Umbilical cord (tissue), 2 donors: ENCODE data around the gene MED13L. TPM values are rescaled to one million over a fixed set of nuclear protein-coding genes. Genes with fewer than 3 reads are reported as not detected.
"Not testable (repeated sequence)": the region's sequence is repeated elsewhere in the genome, so short reads cannot be mapped to it uniquely, and the experiment has no call there.

ENCODE experiments used
- DNase-seq: peaks from one replicate; pipeline ENCODE4 v3.0.0-alpha.2; 2015; ENCODE audit warnings: low spot score
- total RNA-seq: library from RNA; depleted of rRNA; stranded (reverse); fragments of >200 nt; gene quantifications from one replicate; pipeline ENCODE4 v1.2.3, GENCODE V29; 2014; ENCODE audit warnings: low replicate concordance; ENCODE audit not compliant: insufficient read depth

MED13L gene
- total RNA-seq, 1 donor from 2014 or later = 285 TPM

DNA sequence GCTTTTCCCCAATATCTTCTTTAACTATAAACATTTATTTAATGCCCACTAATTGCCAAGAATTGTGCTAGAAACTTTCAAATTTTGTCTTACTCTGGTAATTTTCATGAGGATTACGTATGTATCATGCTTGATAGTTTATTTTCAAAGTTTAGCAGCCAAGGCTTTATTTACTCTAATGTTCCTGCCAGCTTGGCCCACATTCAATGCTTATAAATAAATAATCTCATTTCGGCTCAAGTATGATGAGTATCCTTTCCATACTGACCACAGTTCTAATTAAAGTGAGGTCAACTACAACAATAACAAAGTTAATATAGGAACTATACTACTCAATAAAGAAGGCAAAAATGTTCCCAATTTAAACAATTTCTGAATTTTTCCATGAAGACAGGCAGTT is 259.2 kb downstream of the MED13L start:
- DNase-seq = no peak

DNA sequence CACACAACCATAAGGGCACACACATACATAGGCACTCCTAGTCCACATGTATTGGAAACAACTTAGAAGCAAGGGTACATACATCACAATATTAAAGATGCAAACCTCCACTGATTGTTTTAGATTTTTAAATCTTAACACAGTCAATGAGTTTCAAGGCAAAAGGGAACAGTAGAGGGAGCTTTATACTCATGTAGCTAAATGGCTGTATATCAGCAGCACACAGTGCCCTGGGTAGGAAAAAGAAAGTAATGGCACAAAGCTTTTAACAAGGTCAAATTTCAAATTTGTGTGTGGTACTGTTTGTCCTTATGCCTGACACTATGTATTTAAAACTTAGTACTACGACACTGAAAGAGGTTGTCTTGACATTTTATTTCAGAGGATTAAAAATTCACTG is 262.0 kb downstream of the MED13L start:
- DNase-seq = peak; percentile 72

GRCh38 chr12:116012757-116013156 is 264.7 kb downstream of the MED13L start:
- DNase-seq = no peak

- DNase-seq = no peak
These were observed 266.3 kb downstream of the MED13L start for GRCh38 chr12:116011217-116011616.

DNA sequence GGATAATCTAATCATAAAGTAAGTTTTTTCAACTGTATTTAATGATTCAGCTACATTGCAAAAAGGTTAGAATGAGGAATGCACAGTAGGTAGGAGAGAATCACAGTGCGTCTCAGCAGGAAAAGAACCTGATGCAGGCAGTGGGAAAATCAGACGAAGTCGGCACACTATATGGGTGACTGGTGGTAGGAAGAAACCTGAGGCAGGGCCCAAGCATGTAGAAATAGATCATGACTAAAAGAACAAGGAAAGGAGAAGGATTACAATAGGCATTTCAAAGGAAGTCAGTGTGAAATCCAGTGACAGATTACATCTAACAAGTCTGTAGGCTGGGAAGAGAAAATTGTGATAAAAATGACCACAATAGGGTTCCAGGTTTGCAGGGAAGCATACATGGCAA is 267.0 kb downstream of the MED13L start:
- DNase-seq = no peak

DNA sequence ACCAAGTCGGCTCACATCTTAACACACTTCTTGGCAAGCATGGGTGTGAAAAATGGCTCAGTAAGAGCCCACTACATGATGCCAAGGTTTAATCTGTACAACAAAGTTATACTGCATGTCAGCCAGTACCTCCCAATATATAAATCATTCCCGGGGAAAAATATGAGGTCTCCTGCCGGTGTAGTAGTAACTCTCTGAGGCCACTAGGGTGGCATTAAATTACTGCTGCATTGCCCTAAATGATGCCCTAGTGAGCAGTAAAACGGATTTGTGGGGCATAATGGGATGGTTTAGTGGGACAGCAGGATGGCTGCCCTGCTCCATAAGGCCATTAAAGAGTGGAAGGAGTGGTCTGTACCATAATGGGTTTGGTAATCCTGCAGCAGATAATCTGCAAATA is 267.7 kb downstream of the MED13L start:
- DNase-seq = no peak

GRCh38 chr12:116006141-116006540 is 271.4 kb downstream of the MED13L start:
- no peak for DNase-seq

DNA sequence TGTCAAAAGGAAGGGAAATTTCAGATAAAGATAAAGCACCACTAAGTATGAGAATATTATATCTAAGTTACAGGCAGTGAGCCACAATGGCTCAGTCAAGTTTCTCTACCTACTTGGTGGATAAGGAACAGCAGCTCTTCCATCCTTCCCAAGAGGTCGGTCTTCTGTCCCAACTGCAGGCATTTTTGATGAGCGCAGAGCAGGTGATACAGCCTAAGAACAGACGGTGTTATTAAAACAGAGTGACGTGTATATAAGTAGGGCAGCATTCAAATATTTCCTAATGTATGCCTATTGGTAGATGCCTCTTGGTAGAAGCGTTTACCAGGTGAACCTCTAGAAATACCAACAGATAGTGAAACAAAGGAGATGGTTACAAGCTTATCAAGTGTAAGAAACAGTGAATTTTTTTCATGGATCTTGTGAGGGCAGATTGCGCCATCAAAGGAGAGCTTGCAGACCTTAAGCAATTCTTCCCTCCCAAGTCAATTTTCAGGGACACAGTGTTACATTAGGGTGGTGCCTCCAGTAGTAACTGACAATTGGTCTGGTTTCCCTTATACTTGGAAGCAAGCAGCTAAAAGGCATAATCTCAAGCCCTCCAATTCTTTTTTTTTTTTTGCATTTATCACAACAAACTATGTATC is 274.5 kb downstream of the MED13L start:
- DNase-seq = no peak

DNA sequence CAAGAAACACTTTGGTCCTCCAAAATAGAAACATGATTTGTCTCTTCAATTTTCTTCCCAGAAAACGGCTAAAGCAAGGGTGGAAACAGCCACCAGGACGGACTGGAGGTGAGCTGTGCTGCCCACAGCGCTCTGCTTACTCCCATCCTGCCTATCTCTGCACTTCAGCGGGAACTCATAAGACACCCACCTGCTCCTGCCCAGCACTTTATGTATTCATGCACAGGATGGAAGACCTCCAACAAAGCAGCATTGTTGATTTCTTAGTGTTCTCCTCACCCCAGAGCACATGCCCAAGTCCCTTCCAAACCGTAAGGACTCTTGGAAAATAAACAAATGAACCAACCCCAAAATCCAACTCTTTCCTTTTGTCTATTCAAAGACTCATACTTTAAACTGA is 277.2 kb downstream of the MED13L start:
- no peak for DNase-seq

GRCh38 chr12:115999582-115999981 is 277.9 kb downstream of the MED13L start:
- no peak for DNase-seq

DNA sequence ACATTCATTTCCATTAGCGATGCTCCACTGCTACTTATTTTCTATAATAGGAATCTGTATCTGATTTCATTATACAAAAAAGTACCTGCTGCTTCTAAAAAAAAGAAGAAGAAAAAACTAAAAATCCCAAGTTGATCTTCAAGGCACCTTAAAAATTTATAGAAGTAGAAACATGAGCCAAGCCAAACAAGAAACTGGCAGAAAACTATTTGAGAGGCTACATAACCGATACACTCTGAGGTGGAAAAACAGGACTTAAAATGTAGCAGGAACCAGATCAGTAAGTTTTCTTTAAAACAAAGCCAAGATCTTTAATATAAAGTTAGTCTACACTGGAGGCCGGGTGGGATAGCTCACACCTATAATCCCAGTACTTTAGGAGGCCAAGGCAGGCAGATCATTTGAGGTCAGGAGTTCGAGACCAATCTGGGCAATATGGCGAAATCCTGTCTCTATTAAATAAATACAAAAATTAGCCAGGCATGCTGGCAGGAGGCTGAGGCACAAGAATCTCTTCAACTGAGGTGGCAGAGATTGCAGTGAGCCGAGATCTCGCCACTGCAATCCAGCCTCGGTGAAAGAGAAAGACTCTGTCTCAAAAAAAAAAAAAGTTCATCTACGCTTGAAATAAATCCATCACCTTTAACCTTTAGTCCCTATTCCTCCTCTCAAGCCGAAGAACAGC is 278.6 kb downstream of the MED13L start:
- DNase-seq = peak; percentile 19

GRCh38 chr12:115998119-115998633 is 279.3 kb downstream of the MED13L start:
- DNase-seq = peak; percentile 51

DNA sequence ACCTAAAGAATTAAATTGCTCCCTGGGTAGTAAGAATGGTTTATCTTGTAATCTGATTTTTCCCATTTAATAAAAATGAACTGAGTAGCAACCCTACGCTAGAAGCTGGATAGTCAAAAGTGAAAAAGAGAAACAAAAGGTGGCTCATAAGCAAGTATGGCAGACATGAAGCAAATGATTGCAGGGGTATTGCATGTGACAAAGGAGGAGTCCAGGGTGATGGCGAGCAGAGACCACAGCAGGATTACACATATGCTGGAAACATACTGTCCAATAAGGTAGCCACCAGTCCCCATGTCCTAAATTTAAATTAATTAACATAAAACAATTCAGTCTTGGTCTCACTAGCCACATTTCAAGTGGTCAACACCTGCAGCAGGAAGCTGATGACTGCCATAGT is 283.8 kb downstream of the MED13L start:
- DNase-seq = no peak

GRCh38 chr12:115990241-115990640 is 287.3 kb downstream of the MED13L start:
- no peak for DNase-seq

DNA sequence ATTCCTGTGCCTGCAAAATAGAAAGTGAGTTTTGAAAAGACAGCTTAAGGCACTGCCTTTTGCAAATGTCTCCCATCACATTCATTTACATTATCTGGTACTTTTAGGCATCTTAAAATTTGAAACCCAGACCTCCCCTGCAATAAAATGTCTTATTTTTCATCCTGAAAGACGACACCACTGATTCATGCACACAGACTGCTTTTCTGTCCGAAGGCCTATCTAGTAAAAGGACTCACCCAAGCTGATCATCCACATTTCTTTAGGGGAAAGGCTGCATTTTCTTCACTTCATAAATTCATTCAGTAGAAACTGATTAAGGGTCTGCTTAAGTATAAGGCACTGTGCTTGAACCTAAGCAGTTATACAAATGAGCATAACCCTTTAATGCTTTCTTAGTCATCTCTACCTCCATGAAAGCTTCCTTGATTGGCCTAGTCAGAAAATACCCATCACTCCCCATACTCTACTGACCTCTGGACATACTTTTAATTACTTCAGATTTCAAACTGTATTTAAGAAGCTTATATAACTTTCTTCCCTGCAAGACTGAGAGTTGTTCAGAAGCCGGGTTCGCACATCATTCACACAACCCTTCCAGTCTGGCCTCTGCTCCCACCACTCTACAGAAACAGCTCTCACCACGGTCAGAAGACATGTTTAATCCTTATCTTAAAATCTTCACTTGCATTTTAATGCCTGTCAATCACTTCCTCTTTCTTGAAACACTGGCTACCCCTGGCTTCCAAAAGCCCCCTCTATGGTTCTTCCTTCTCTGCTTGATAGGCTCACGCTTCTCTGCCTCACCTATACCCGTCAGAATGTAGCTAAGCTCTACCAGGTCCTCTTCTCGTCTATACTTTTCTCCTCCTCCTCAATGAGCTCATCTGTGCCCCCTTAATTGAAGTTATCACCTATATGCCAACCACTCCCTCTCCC is 288.6 kb downstream of the MED13L start:
- DNase-seq = no peak

DNA sequence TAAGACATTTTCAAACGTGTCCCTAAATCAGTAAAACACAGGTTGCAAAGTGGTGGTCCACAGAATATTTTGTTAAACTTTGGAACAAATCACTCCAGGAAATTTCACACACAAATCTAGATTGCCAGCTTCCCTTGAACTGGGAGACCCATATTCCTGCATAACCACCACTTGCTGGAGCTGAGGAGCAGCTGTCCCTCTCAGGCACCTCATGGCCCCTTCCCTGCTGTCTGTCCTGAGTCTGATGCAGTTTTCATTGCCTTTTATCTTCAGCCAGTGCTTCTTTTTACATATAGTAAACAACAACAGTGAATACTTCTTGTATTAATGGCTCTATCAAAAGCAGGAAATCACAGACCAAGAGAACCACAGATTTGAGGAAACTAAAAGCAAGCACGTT is 289.3 kb downstream of the MED13L start:
- DNase-seq = no peak

- no peak for DNase-seq
These were observed 292.9 kb downstream of the MED13L start for GRCh38 chr12:115984616-115985015.

GRCh38 chr12:115983226-115983798 is 294.2 kb downstream of the MED13L start:
- no peak for DNase-seq

GRCh38 chr12:115980339-115980738 is 297.2 kb downstream of the MED13L start:
- no peak for DNase-seq

DNA sequence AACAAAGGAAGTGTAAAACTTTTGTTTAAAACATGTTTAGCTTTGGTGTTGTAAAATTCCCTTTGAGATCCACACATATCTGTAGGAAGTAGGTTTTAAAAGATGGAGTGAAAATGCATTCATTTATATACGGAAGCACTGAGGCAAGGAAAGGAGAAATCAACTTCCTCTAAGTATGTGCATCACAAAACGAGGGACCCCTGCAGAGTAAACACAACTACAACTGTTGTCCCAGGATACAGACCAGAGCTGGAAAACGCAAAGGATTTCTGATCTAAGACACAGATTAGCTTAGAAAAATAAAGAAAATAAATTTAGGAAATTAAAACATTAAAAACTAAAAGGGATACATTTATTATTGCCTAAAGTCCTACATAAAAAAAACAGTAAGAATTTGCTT is 297.6 kb downstream of the MED13L start:
- DNase-seq = no peak

- DNase-seq = no peak
These were observed 298.1 kb downstream of the MED13L start for GRCh38 chr12:115979351-115979750.

DNA sequence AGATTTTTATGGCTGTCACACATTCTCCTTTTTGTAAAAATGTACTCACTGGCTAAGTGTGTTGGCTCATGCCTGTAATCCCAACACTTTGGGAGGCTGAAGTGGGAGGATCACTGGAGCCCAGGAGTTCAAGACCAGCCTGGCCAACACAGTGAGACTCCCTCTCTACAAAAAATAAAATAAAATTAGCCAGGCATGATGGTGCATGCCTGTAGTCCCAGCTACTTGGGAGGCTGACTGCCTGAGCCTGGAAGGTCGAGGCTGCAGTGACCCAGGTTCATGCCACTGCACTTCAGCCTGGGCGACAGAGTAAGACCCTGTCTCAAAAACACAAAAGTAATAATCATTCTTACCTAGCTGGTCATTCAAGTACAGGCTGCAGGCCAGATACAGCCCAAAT is 300.7 kb downstream of the MED13L start:
- not testable (repeated sequence) for DNase-seq
